IPS-18a (cell line): ENCODE data around the gene LRRC9.

Source experiments
- H3K27ac ChIP-seq: one replicate; pipeline ENCODE4 v1.5.1; 2013; ENCODE audit warnings: low read length
- H3K27me3 ChIP-seq: one replicate; pipeline ENCODE4 v1.6.1; 2013; ENCODE audit warnings: mild to moderate bottlenecking, low read length; ENCODE audit not compliant: control insufficient read depth, insufficient read depth
- H3K36me3 ChIP-seq: one replicate; pipeline ENCODE4 v1.6.1; 2013; ENCODE audit warnings: low read depth, low read length; ENCODE audit not compliant: control insufficient read depth
- H3K4me1 ChIP-seq: one replicate; pipeline ENCODE4 v1.6.1; 2013; ENCODE audit warnings: low read depth, low read length; ENCODE audit not compliant: control insufficient read depth
- H3K4me3 ChIP-seq: one replicate; pipeline ENCODE4 v1.5.1; 2013; ENCODE audit warnings: low read length
- H3K9ac ChIP-seq: one replicate; pipeline ENCODE4 v1.6.1; 2013; ENCODE audit warnings: mild to moderate bottlenecking, low read length, moderate library complexity
- H3K9me3 ChIP-seq: one replicate; pipeline ENCODE4 v1.6.1; 2013; ENCODE audit warnings: low read depth, low read length; ENCODE audit not compliant: control insufficient read depth

The LRRC9 gene

GRCh38 chr14:59959668-59960067 is 39.7 kb downstream of the LRRC9 start:
- Histone ChIP-seq H3K4me1 (no peaks in the 10 kb centered on the region), H3K27me3 (no peaks in the 10 kb centered on the region), H3K27ac (no peak overlapping the region), H3K36me3 (no peaks in the 10 kb centered on the region), H3K9me3 (no peaks in the 10 kb centered on the region), H3K4me3 (no peak overlapping the region), H3K9ac (no peak overlapping the region)

GRCh38 chr14:59961518-59962062 is 41.6 kb downstream of the LRRC9 start:
- Histone ChIP-seq H3K9ac (no peak overlapping the region), H3K4me1 (peaks cover 5% of the 10 kb centered on the region), H3K36me3 (no peaks in the 10 kb centered on the region), H3K4me3 (no peak overlapping the region), H3K27me3 (no peaks in the 10 kb centered on the region), H3K27ac (no peak overlapping the region), H3K9me3 (no peaks in the 10 kb centered on the region)

GRCh38 chr14:59964251-59965007 is 44.5 kb downstream of the LRRC9 start:
- H3K36me3 ChIP-seq = no peaks in the 10 kb centered on the region

GRCh38 chr14:59969319-59969718 is 49.4 kb downstream of the LRRC9 start:
- Histone ChIP-seq H3K27ac (no peak overlapping the region), H3K27me3 (no peaks in the 10 kb centered on the region), H3K9ac (no peak overlapping the region), H3K9me3 (no peaks in the 10 kb centered on the region), H3K4me1 (peaks cover 5% of the 10 kb centered on the region), H3K36me3 (no peaks in the 10 kb centered on the region), H3K4me3 (no peak overlapping the region)

More at GRCh38 chr14:59964251-59965007, 44.5 kb downstream of the LRRC9 start:
- Histone ChIP-seq H3K27me3 (no peaks in the 10 kb centered on the region), H3K9me3 (no peaks in the 10 kb centered on the region), H3K27ac (no peak overlapping the region), H3K4me1 (peaks cover 5% of the 10 kb centered on the region), H3K4me3 (no peak overlapping the region), H3K9ac (no peak overlapping the region)

GRCh38 chr14:59981564-59981963 is 61.6 kb downstream of the LRRC9 start:
- Histone ChIP-seq H3K4me3 (no peak overlapping the region), H3K36me3 (no peaks in the 10 kb centered on the region), H3K27ac (no peak overlapping the region), H3K9me3 (no peaks in the 10 kb centered on the region), H3K9ac (no peak overlapping the region), H3K27me3 (no peaks in the 10 kb centered on the region), H3K4me1 (no peaks in the 10 kb centered on the region)

- Histone ChIP-seq H3K9me3 (no peaks in the 10 kb centered on the region), H3K36me3 (no peaks in the 10 kb centered on the region), H3K9ac (no peak overlapping the region), H3K4me3 (no peak overlapping the region), H3K4me1 (no peaks in the 10 kb centered on the region), H3K27ac (no peak overlapping the region), H3K27me3 (no peaks in the 10 kb centered on the region)
Observed at GRCh38 chr14:59983048-59983447, 63.1 kb downstream of the LRRC9 start.

GRCh38 chr14:59986556-59987059 is 66.7 kb downstream of the LRRC9 start:
- Histone ChIP-seq H3K9me3 (no peaks in the 10 kb centered on the region), H3K4me3 (no peak overlapping the region), H3K9ac (no peak overlapping the region), H3K27me3 (no peaks in the 10 kb centered on the region), H3K4me1 (no peaks in the 10 kb centered on the region), H3K27ac (no peak overlapping the region), H3K36me3 (no peaks in the 10 kb centered on the region)

- Histone ChIP-seq H3K9me3 (no peaks in the 10 kb centered on the region), H3K4me3 (no peak overlapping the region), H3K27me3 (no peaks in the 10 kb centered on the region), H3K36me3 (no peaks in the 10 kb centered on the region), H3K27ac (no peak overlapping the region), H3K9ac (no peak overlapping the region), H3K4me1 (no peaks in the 10 kb centered on the region)
Observed at GRCh38 chr14:59997449-59997848, 77.5 kb downstream of the LRRC9 start.

- no peaks in the 10 kb centered on the region for H3K36me3 ChIP-seq
- H3K27ac ChIP-seq = no peak overlapping the region
- H3K27me3 ChIP-seq = no peaks in the 10 kb centered on the region
- H3K9ac ChIP-seq = no peak overlapping the region
- no peaks in the 10 kb centered on the region for H3K4me1 ChIP-seq
- no peaks in the 10 kb centered on the region for H3K9me3 ChIP-seq
- H3K4me3 ChIP-seq = no peak overlapping the region
Observed at GRCh38 chr14:59997966-59998365, 78.0 kb downstream of the LRRC9 start.

- Histone ChIP-seq H3K36me3 (no peaks in the 10 kb centered on the region), H3K27ac (no peak overlapping the region)
Observed at GRCh38 chr14:59998564-59998963, 78.6 kb downstream of the LRRC9 start.

GRCh38 chr14:60002819-60003492 is 83.0 kb downstream of the LRRC9 start:
- Histone ChIP-seq H3K9me3 (no peaks in the 10 kb centered on the region), H3K36me3 (no peaks in the 10 kb centered on the region), H3K4me3 (no peak overlapping the region), H3K27me3 (no peaks in the 10 kb centered on the region), H3K4me1 (no peaks in the 10 kb centered on the region), H3K9ac (no peak overlapping the region), H3K27ac (no peak overlapping the region)

More at GRCh38 chr14:59998564-59998963, 78.6 kb downstream of the LRRC9 start:
- Histone ChIP-seq H3K9ac (no peak overlapping the region), H3K4me1 (no peaks in the 10 kb centered on the region), H3K4me3 (no peak overlapping the region), H3K27me3 (no peaks in the 10 kb centered on the region), H3K9me3 (no peaks in the 10 kb centered on the region)
